Prostate gland (tissue), 2 donors: ENCODE data around the gene WNT11. TPM values are rescaled to one million over a fixed set of nuclear protein-coding genes. Genes with fewer than 3 reads are reported as not detected.

Experiments used
- DNase-seq: peaks from one replicate; pipeline ENCODE4 v3.0.0-alpha.2; 2019; ENCODE audit warnings: low spot score
- H3K27ac ChIP-seq, 2 donors: fragments of 200-600 bp; sonication (generic); 2 replicates each; pipeline ENCODE4 v1.5.1; 2017 to 2019
- H3K27me3 ChIP-seq: fragments of 200-600 bp; sonication (generic); replicated peaks from 2 replicates; pipeline ENCODE4 v1.5.1; 2019; ENCODE audit not compliant: insufficient read depth
- H3K36me3 ChIP-seq, 2 donors: fragments of 200-600 bp; sonication (generic); 1 replicate in 1 of 2; 2 replicates in 1 of 2; pipeline versions ENCODE4 v1.5.1 to v1.8.1; 2017 to 2019
- H3K4me1 ChIP-seq: fragments of 200-600 bp; sonication (generic); replicated peaks from 2 replicates; pipeline ENCODE4 v1.5.1; 2019
- H3K4me3 ChIP-seq, 2 donors: fragments of 200-600 bp; sonication (generic); 2 replicates each; pipeline ENCODE4 v1.5.1; 2017 to 2019
- H3K9me3 ChIP-seq: fragments of 200-600 bp; sonication (generic); 2 replicates; pipeline ENCODE4 v1.5.1; 2017
- CTCF ChIP-seq, 4 experiments: fragments of 200-600 bp in 2 of 4; fragments of 450-650 bp in 2 of 4; sonication (generic) in 2 of 4; IDR thresholded peaks; 1 replicate in 3 of 4; 2 replicates in 1 of 4; pipeline ENCODE4 v1.5.1; 2016 to 2019; ENCODE audit warnings: antibody characterized with exemption in 4 of 4, mild to moderate bottlenecking in 2 of 4, moderate library complexity in 2 of 4
- POLR2A ChIP-seq: fragments of 450-650 bp; IDR thresholded peaks from one replicate; pipeline ENCODE4 v1.6.1; 2016; ENCODE audit warnings: antibody characterized with exemption, mild to moderate bottlenecking
- POLR2AphosphoS5 ChIP-seq: sonication (generic); formaldehyde crosslinking; IDR thresholded peaks from one replicate; pipeline ENCODE4 v1.6.1; 2017; ENCODE audit warnings: antibody characterized with exemption
- WGBS: methylation state at CpG from one replicate; pipeline ENCODE4 v1.1.5; 2018; 5-methylcytosine and 5-hydroxymethylcytosine counted together
- intact Hi-C: fragments of 100-400 bp; cut with DNase I; formaldehyde crosslinking; loops from one replicate; pipeline ENCODE4 v1.14.2; 2022
- total RNA-seq, 2 donors: library from RNA; depleted of rRNA; stranded (reverse); fragments of >200 nt; gene quantifications; one replicate each; pipeline ENCODE4 v1.1.0, GENCODE V29; 2016

The WNT11 gene
- total RNA-seq, 2 donors from 2014 or later, result 4.1 to 9.3 TPM

GRCh38 chr11:76203937-76204336 is 2.4 kb downstream of the WNT11 start:
- DNase-seq, result no peak
- H3K9me3 ChIP-seq, result no peaks in the 10 kb centered on the region
- H3K4me1 ChIP-seq, result peaks cover 12% of the 10 kb centered on the region
- intact Hi-C loops, result loop anchor here (10.0 kb wide), 1 partner anchor 241 kb away; the partner anchor contains the start of gene EMSY
- WGBS, result 87% methylated on average over 5 of the region's 5 CpGs
- H3K4me3 ChIP-seq, result no peak overlapping the region
- no peaks in the 10 kb centered on the region for H3K27me3 ChIP-seq
- H3K27ac ChIP-seq, result no peak overlapping the region
- H3K36me3 ChIP-seq, result no peaks in the 10 kb centered on the region
- no peak for TF ChIP-seq POLR2AphosphoS5
- no peak for TF ChIP-seq POLR2A
- no peak for TF ChIP-seq CTCF (IDR thresholded peaks at IDR 0.05)

- Histone ChIP-seq H3K9me3 (no peaks in the 10 kb centered on the region), H3K4me1 (peaks cover 9% of the 10 kb centered on the region), H3K36me3 (no peaks in the 10 kb centered on the region), H3K27me3 (no peaks in the 10 kb centered on the region), H3K27ac (no peak overlapping the region), H3K4me3 (no peak overlapping the region)
- TF ChIP-seq CTCF (IDR thresholded peaks at IDR 0.05) (no peak), POLR2AphosphoS5 (no peak), POLR2A (no peak)
- 87% methylated on average over 13 of the region's 13 CpGs for WGBS
- intact Hi-C loops, result loop anchor here (10.0 kb wide), 1 partner anchor 241 kb away; the partner anchor contains the start of gene EMSY
- no peak for DNase-seq
Measured at GRCh38 chr11:76203131-76203925, 3.0 kb downstream of the WNT11 start.

GRCh38 chr11:76201672-76202412 is 4.5 kb downstream of the WNT11 start:
- H3K27me3 ChIP-seq, result no peaks in the 10 kb centered on the region
- TF ChIP-seq CTCF (IDR thresholded peaks at IDR 0.05) (no peak), POLR2AphosphoS5 (no peak), POLR2A (no peak)
- 89% methylated on average over 10 of the region's 11 CpGs for WGBS
- no peak for DNase-seq
- intact Hi-C loops, result loop anchor here (10.0 kb wide), 1 partner anchor 243 kb away; the partner anchor contains the start of gene EMSY
- no peak overlapping the region for H3K4me3 ChIP-seq
- H3K36me3 ChIP-seq, result no peaks in the 10 kb centered on the region
- H3K4me1 ChIP-seq, result peaks cover 3% of the 10 kb centered on the region
- no peaks in the 10 kb centered on the region for H3K9me3 ChIP-seq
- H3K27ac ChIP-seq, result no peak overlapping the region

GRCh38 chr11:76201056-76201455 is 5.2 kb downstream of the WNT11 start:
- DNase-seq, result no peak
- Histone ChIP-seq H3K9me3 (no peaks in the 10 kb centered on the region), H3K4me1 (peaks cover 3% of the 10 kb centered on the region), H3K4me3 (no peak overlapping the region), H3K27me3 (no peaks in the 10 kb centered on the region), H3K27ac (no peak overlapping the region), H3K36me3 (no peaks in the 10 kb centered on the region)
- 85% methylated on average over 10 of the region's 10 CpGs for WGBS
- intact Hi-C loops, result loop anchor here (10.0 kb wide), 1 partner anchor 244 kb away; the partner anchor contains the start of gene EMSY
- no peak for TF ChIP-seq POLR2A
